ENCODE measurements around the gene ZBTB48. TPM values are rescaled to one million over a fixed set of nuclear protein-coding genes. Genes with fewer than 3 reads are reported as not detected.
"Not testable (repeated sequence)": the region's sequence is repeated elsewhere in the genome, so short reads cannot be mapped to it uniquely, and the experiment has no call there.

ZBTB48 gene
- total RNA-seq, 2 experiments from 2014 or later, result 23.2 to 26.0 TPM

GRCh38 chr1:6547301-6547700, 32.5 kb upstream of the ZBTB48 start:
- ATAC-seq (no peak), DNase-seq (no peak)
- intact Hi-C loops (cut with DNase I, micrococcal nuclease), result no loop called here
- no peaks in the 10 kb centered on the region for H3K9me3 Mint-ChIP-seq (ENCODE audit: low read depth)
- CTCF ChIA-PET, result interaction anchor here (0.6 kb wide), 1 partner anchor 99 kb away, joined by 3 read pairs; no protein-coding TSS in a partner anchor
- H3K27ac Mint-ChIP-seq, result peak overlapping the region; percentile 43
- POLR2A ChIA-PET, result no interaction called here
- H3K27me3 Mint-ChIP-seq, result no peaks in the 10 kb centered on the region
- peaks cover 44% of the 10 kb centered on the region for H3K36me3 Mint-ChIP-seq (ENCODE audit: low read depth)
- no peak overlapping the region for H3K4me3 Mint-ChIP-seq
- H3K4me1 Mint-ChIP-seq, result peaks cover 36% of the 10 kb centered on the region

GRCh38 chr1:6554031-6554906, 25.5 kb upstream of the ZBTB48 start, which contains the start of gene NOL9:
Gene NOL9, minus strand, starts transcription at chr1:6554513. Its CDS starts 11 bp downstream, at chr1:6554502.
- POLR2A ChIA-PET, result interaction anchor here (0.5 kb wide), 1 partner anchor 21 kb away, joined by 4 read pairs; no protein-coding TSS in a partner anchor
- ATAC-seq (peak; percentile 98), DNase-seq (peak; percentile 97)
- Mint-ChIP-seq H3K36me3 (ENCODE audit: low read depth) (peaks cover 10% of the 10 kb centered on the region), H3K27me3 (no peaks in the 10 kb centered on the region), H3K4me1 (peaks cover 19% of the 10 kb centered on the region), H3K4me3 (peak within 1 kb of the TSS; percentile 82), H3K27ac (peak within 1 kb of the TSS; percentile 55), H3K9me3 (ENCODE audit: low read depth) (no peaks in the 10 kb centered on the region)
- CTCF ChIA-PET, result interaction anchor here (0.6 to 3.5 kb wide), 17 partner anchors 11 to 1745 kb away, joined by 3 to 21 read pairs (median 3); partner anchors contain the start of genes THAP3 and ZBTB48
- intact Hi-C loops (cut with DNase I, micrococcal nuclease), result loop anchor here (1.0 to 10.0 kb wide), 15 partner anchors 25 to 355 kb away; partner anchors contain the start of genes ACOT7 (in 1 of the 2), CAMTA1 (in 1 of the 2), DNAJC11 (in 1 of the 2) and KLHL21 (in 1 of the 2)

- Mint-ChIP-seq H3K27me3 (no peaks in the 10 kb centered on the region), H3K4me1 (peaks cover 19% of the 10 kb centered on the region), H3K36me3 (ENCODE audit: low read depth) (peaks cover 5% of the 10 kb centered on the region), H3K4me3 (peak within 1 kb of the TSS; percentile 82), H3K27ac (peak within 1 kb of the TSS; percentile 31), H3K9me3 (ENCODE audit: low read depth) (no peaks in the 10 kb centered on the region)
- intact Hi-C loops (cut with DNase I, micrococcal nuclease), result loop anchor here (1.0 to 10.0 kb wide), 15 partner anchors 24 to 356 kb away; partner anchors contain the start of genes ACOT7 (in 1 of the 2), CAMTA1 (in 1 of the 2), DNAJC11 (in 1 of the 2) and KLHL21 (in 1 of the 2)
- DNase-seq, result no peak
- POLR2A ChIA-PET, result no interaction called here
- CTCF ChIA-PET, result interaction anchor here (0.7 to 3.5 kb wide), 12 partner anchors 12 to 358 kb away, joined by 3 to 21 read pairs (median 4); partner anchors contain the start of genes THAP3 and ZBTB48
- no peak for ATAC-seq
Observed at GRCh38 chr1:6554907-6555778, 24.7 kb upstream of the ZBTB48 start, which contains the start of gene TAS1R1. Gene TAS1R1, plus strand, starts transcription at chr1:6555307. Its CDS starts 67 bp downstream, at chr1:6555374.

GRCh38 chr1:6557597-6557996, 22.2 kb upstream of the ZBTB48 start:
- H3K36me3 Mint-ChIP-seq (ENCODE audit: low read depth), result peaks cover 1% of the 10 kb centered on the region
- H3K27ac Mint-ChIP-seq, result no peak overlapping the region
- H3K4me1 Mint-ChIP-seq, result peaks cover 11% of the 10 kb centered on the region
- CTCF ChIA-PET, result no interaction called here
- H3K9me3 Mint-ChIP-seq (ENCODE audit: low read depth), result no peaks in the 10 kb centered on the region
- POLR2A ChIA-PET, result no interaction called here
- ATAC-seq (no peak), DNase-seq (no peak)
- peaks cover 2% of the 10 kb centered on the region for H3K27me3 Mint-ChIP-seq
- H3K4me3 Mint-ChIP-seq, result no peak overlapping the region
- intact Hi-C loops (cut with DNase I, micrococcal nuclease), result loop anchor here in 1 of 2 experiments (10.0 kb wide), 1 partner anchor 47 kb away; the partner anchor contains the start of gene KLHL21

GRCh38 chr1:6559161-6559560, 20.6 kb upstream of the ZBTB48 start:
- H3K4me3 Mint-ChIP-seq; H3K27me3 Mint-ChIP-seq; CTCF ChIA-PET; H3K4me1 Mint-ChIP-seq; DNase-seq; POLR2A ChIA-PET; ATAC-seq; H3K9me3 Mint-ChIP-seq (ENCODE audit: low read depth); H3K36me3 Mint-ChIP-seq (ENCODE audit: low read depth); H3K27ac Mint-ChIP-seq: not testable (repeated sequence)
- intact Hi-C loops (cut with DNase I, micrococcal nuclease), result loop anchor here in 1 of 2 experiments (10.0 kb wide), 1 partner anchor 46 kb away; the partner anchor contains the start of gene KLHL21

- intact Hi-C loops (cut with DNase I, micrococcal nuclease), result no loop called here
- POLR2A ChIA-PET, result no interaction called here
- no peak for DNase-seq
- no peak overlapping the region for H3K27ac Mint-ChIP-seq
- no peak overlapping the region for H3K4me3 Mint-ChIP-seq
- CTCF ChIA-PET, result no interaction called here
- no peaks in the 10 kb centered on the region for H3K9me3 Mint-ChIP-seq (ENCODE audit: low read depth)
- no peak for ATAC-seq
- H3K4me1 Mint-ChIP-seq, result no peaks in the 10 kb centered on the region
- no peaks in the 10 kb centered on the region for H3K36me3 Mint-ChIP-seq (ENCODE audit: low read depth)
- peaks cover 2% of the 10 kb centered on the region for H3K27me3 Mint-ChIP-seq
Observed at GRCh38 chr1:6560267-6560666, 19.5 kb upstream of the ZBTB48 start.

- Mint-ChIP-seq H3K27me3 (no peaks in the 10 kb centered on the region), H3K4me3 (no peak overlapping the region), H3K4me1 (no peaks in the 10 kb centered on the region), H3K9me3 (ENCODE audit: low read depth) (peaks cover 5% of the 10 kb centered on the region), H3K36me3 (ENCODE audit: low read depth) (no peaks in the 10 kb centered on the region), H3K27ac (no peak overlapping the region)
- intact Hi-C loops (cut with DNase I, micrococcal nuclease), result no loop called here
- ATAC-seq (no peak), DNase-seq (no peak)
- ChIA-PET POLR2A (no interaction called here), CTCF (interaction anchor here (0.7 kb wide), 1 partner anchor 114 kb away, joined by 3 read pairs; no protein-coding TSS in a partner anchor)
Observed at GRCh38 chr1:6569033-6569432, 10.8 kb upstream of the ZBTB48 start.

GRCh38 chr1:6570100-6570499, 9.7 kb upstream of the ZBTB48 start:
- intact Hi-C loops (cut with DNase I, micrococcal nuclease), result no loop called here
- Mint-ChIP-seq H3K4me3 (no peak overlapping the region), H3K27ac (no peak overlapping the region), H3K4me1 (no peaks in the 10 kb centered on the region), H3K27me3 (no peaks in the 10 kb centered on the region), H3K9me3 (ENCODE audit: low read depth) (peaks cover 5% of the 10 kb centered on the region), H3K36me3 (ENCODE audit: low read depth) (no peaks in the 10 kb centered on the region)
- DNase-seq (no peak), ATAC-seq (no peak)
- ChIA-PET CTCF (interaction anchor here (1.3 kb wide), 1 partner anchor 15 kb away, joined by 3 read pairs; the partner anchor contains the start of gene TAS1R1), POLR2A (interaction anchor here (0.9 kb wide), 1 partner anchor 17 kb away, joined by 3 read pairs; no protein-coding TSS in a partner anchor)

- Mint-ChIP-seq H3K4me3 (no peak overlapping the region), H3K9me3 (ENCODE audit: low read depth) (peaks cover 5% of the 10 kb centered on the region), H3K27ac (no peak overlapping the region), H3K36me3 (ENCODE audit: low read depth) (no peaks in the 10 kb centered on the region), H3K4me1 (no peaks in the 10 kb centered on the region), H3K27me3 (no peaks in the 10 kb centered on the region)
- ChIA-PET POLR2A (no interaction called here), CTCF (interaction anchor here (1.3 kb wide), 1 partner anchor 16 kb away, joined by 3 read pairs; the partner anchor contains the start of gene TAS1R1)
- DNase-seq, result no peak
- no peak for ATAC-seq
- intact Hi-C loops (cut with DNase I, micrococcal nuclease), result no loop called here
Observed at GRCh38 chr1:6570987-6571386, 8.8 kb upstream of the ZBTB48 start.

- H3K9me3 Mint-ChIP-seq (ENCODE audit: low read depth), result peaks cover 5% of the 10 kb centered on the region
Observed at GRCh38 chr1:6572653-6573383, 7.0 kb upstream of the ZBTB48 start.

More at GRCh38 chr1:6572653-6573383, 7.0 kb upstream of the ZBTB48 start:
- Mint-ChIP-seq H3K36me3 (ENCODE audit: low read depth) (no peaks in the 10 kb centered on the region), H3K4me3 (no peak overlapping the region), H3K27me3 (no peaks in the 10 kb centered on the region), H3K27ac (no peak overlapping the region), H3K4me1 (no peaks in the 10 kb centered on the region)
- ChIA-PET POLR2A (no interaction called here), CTCF (no interaction called here)
- intact Hi-C loops (cut with DNase I, micrococcal nuclease), result no loop called here
- DNase-seq, result no peak
- ATAC-seq, result no peak

Measured in activated CD4-positive, alpha-beta T cell treated with anti-CD3 and anti-CD28 coated beads for 36 hours (primary cell).